DMS53 treated with DMSO at 0.1 percent for 48 hours (cell line): Measurements from ENCODE around the gene DHRS2.
A peak's percentile ranks its signal among the peaks of the same experiment; 100 is the strongest.

Experiments
- DNase-seq: peaks from one replicate; lab custom pipeline; 2025; ENCODE audit not compliant: unreplicated experiment; lab: John Stamatoyannopoulos, UW

DHRS2 gene

GRCh38 chr14:23612354-23612732, 23.8 kb upstream of the DHRS2 start:
- DNase-seq, result peak; percentile 69

- DNase-seq, result peak; percentile 22
Observed at GRCh38 chr14:23612802-23613201, 23.4 kb upstream of the DHRS2 start.

- peak; percentile 78 for DNase-seq
Observed at GRCh38 chr14:23613242-23614070, 22.7 kb upstream of the DHRS2 start.

- no peak for DNase-seq
Observed at GRCh38 chr14:23614395-23614828, 21.8 kb upstream of the DHRS2 start.

- DNase-seq, result no peak
Observed at GRCh38 chr14:23615856-23616255, 20.3 kb upstream of the DHRS2 start.

- no peak for DNase-seq
Observed at GRCh38 chr14:23617539-23617938, 18.6 kb upstream of the DHRS2 start.

GRCh38 chr14:23618415-23618988, 17.7 kb upstream of the DHRS2 start:
- DNase-seq, result no peak

- no peak for DNase-seq
Observed at GRCh38 chr14:23620177-23620702, 15.9 kb upstream of the DHRS2 start.

GRCh38 chr14:23621204-23621931, 14.8 kb upstream of the DHRS2 start:
- DNase-seq, result no peak

- no peak for DNase-seq
Observed at GRCh38 chr14:23621932-23622730, 14.0 kb upstream of the DHRS2 start.

GRCh38 chr14:23622990-23623389, 13.2 kb upstream of the DHRS2 start:
- no peak for DNase-seq

GRCh38 chr14:23623962-23624361, 12.2 kb upstream of the DHRS2 start:
- DNase-seq, result no peak

- DNase-seq, result no peak
Observed at GRCh38 chr14:23624830-23625404, 11.2 kb upstream of the DHRS2 start.

- DNase-seq, result no peak
Observed at GRCh38 chr14:23626946-23627345, 9.2 kb upstream of the DHRS2 start.

GRCh38 chr14:23627961-23628360, 8.2 kb upstream of the DHRS2 start:
- DNase-seq, result no peak

- DNase-seq, result no peak
Observed at GRCh38 chr14:23629204-23629603, 7.0 kb upstream of the DHRS2 start.

GRCh38 chr14:23629832-23630396, 6.2 kb upstream of the DHRS2 start:
- peak; percentile 3 for DNase-seq

- DNase-seq, result no peak
Observed at GRCh38 chr14:23630687-23631086, 5.5 kb upstream of the DHRS2 start.

- DNase-seq, result no peak
Observed at GRCh38 chr14:23631234-23631633, 4.9 kb upstream of the DHRS2 start.
